Psoas muscle (tissue), 8 donors: ENCODE data around the gene LAMA3. TPM values are rescaled to one million over a fixed set of nuclear protein-coding genes. Genes with fewer than 3 reads are reported as not detected.

Experiments
- ATAC-seq, 4 donors: fragments of 200-7000 bp; cut with Tn5 transposase; one replicate each; pipeline ENCODE4 v1.9.1; 2020; ENCODE audit warnings: moderate library complexity in 3 of 4, mild to moderate bottlenecking in 2 of 4
- DNase-seq, 2 donors: peaks; one replicate each; pipeline ENCODE4 v3.0.0-alpha.2; 2020
- H3K27ac ChIP-seq: fragments of 200-600 bp; one replicate; pipeline ENCODE4 v1.8.0; 2022
- H3K27me3 ChIP-seq, 3 donors: fragments of 200-600 bp in 1 of 3; one replicate each; pipeline versions ENCODE4 v1.6.1 to v1.8.0; 2013 to 2022; ENCODE audit warnings: low read length in 2 of 3, mild to moderate bottlenecking in 2 of 3, moderate library complexity in 1 of 3; ENCODE audit not compliant: insufficient read depth in 3 of 3
- H3K36me3 ChIP-seq, 2 donors: fragments of 200-600 bp in 1 of 2; one replicate each; pipeline versions ENCODE4 v1.6.1 to v1.8.0; 2013 to 2022; ENCODE audit warnings: low read depth in 1 of 2, mild to moderate bottlenecking in 1 of 2, moderate library complexity in 1 of 2; ENCODE audit not compliant: insufficient read depth in 1 of 2
- H3K4me1 ChIP-seq: fragments of 200-600 bp; one replicate; pipeline ENCODE4 v1.8.0; 2022
- H3K4me3 ChIP-seq: fragments of 200-600 bp; one replicate; pipeline ENCODE4 v1.8.0; 2022; ENCODE audit warnings: mild to moderate bottlenecking
- H3K9me3 ChIP-seq: fragments of 200-600 bp; one replicate; pipeline ENCODE4 v1.8.0; 2022
- CTCF ChIP-seq: fragments of 200-600 bp; IDR thresholded peaks from one replicate; pipeline ENCODE4 v1.8.0; 2022; ENCODE audit warnings: antibody characterized with exemption
- WGBS, 3 donors: extraction: QIAGEN DNeasy Blood & Tissue Kit; methylation state at CpG; one replicate each; pipeline versions ENCODE4 v1.1.6 to v1.1.7; 2013; 5-methylcytosine and 5-hydroxymethylcytosine counted together
- intact Hi-C, 2 donors: fragments of 100-400 bp; cut with DNase I; formaldehyde crosslinking; loops; one replicate each; pipeline versions ENCODE4 v1.11.0 to v1.14.2; 2022
- polyA plus RNA-seq, 3 donors: library from polyadenylated mRNA; stranded (reverse); fragments of 200-250 nt; gene quantifications; one replicate each; pipeline ENCODE4 v1.2.3, GENCODE V29; 2013
- total RNA-seq, 4 donors: library from RNA; stranded (reverse); fragmentation: NEBNext Ultra II Directional in 2 of 4; extraction: Animal tissue kit (Norgen Biotek cat#: 25700) in 2 of 4; gene quantifications; one replicate each; pipeline versions ENCODE4 v1.2.1 to v1.2.4, GENCODE V29; 2021 to 2023
- donor health status: healthy with polysubstance abuse.
- donor health status: DM: no; HTN: no; CAD: no; lungs with moderate emphysema.
- donor health status: Bipolar disorder and iron deficiency.
- donor health status: healthy.
- donor health status: DM: yes; HTN: yes; CAD: no.
- donor health status: DM: no; HTN: no; CAD: no.
- donor health status: DM: no; HTN: no; CAD: no.
- donor health status: DM: yes; HTN: yes; CAD: no.

Gene LAMA3
- total and polyA plus RNA-seq, 7 donors: 0.49 to 4.2 (median 1.8) TPM

GRCh38 chr18:23765931-23766330, 76.7 kb downstream of the LAMA3 start:
- no peak for ATAC-seq
- Histone ChIP-seq H3K36me3 (no peaks in the 10 kb centered on the region), H3K9me3 (no peaks in the 10 kb centered on the region), H3K27me3 (no peaks in the 10 kb centered on the region), H3K4me1 (no peaks in the 10 kb centered on the region), H3K4me3 (no peak overlapping the region), H3K27ac (no peak overlapping the region)
- DNase-seq: no peak
- intact Hi-C loops: no loop called here
- TF ChIP-seq CTCF: no peak
- 88 to 98% (median 91%) methylated on average over 1 of the region's 1 CpG for WGBS, 3 donors

- no peak overlapping the region for H3K27ac ChIP-seq
- H3K4me3 ChIP-seq: no peak overlapping the region
- H3K36me3 ChIP-seq: no peaks in the 10 kb centered on the region
- WGBS, 3 donors: 41 to 69% (median 50%) methylated on average over 4 of the region's 4 CpGs
- intact Hi-C loops: no loop called here
- TF ChIP-seq CTCF: no peak
- no peaks in the 10 kb centered on the region for H3K9me3 ChIP-seq
- H3K27me3 ChIP-seq: no peaks in the 10 kb centered on the region
- ATAC-seq: no peak
- no peak for DNase-seq
- H3K4me1 ChIP-seq: no peaks in the 10 kb centered on the region
These were observed 83.2 kb downstream of the LAMA3 start for GRCh38 chr18:23772327-23773024.

GRCh38 chr18:23776306-23776705, 87.1 kb downstream of the LAMA3 start:
- ATAC-seq (no peak), DNase-seq (no peak)
- Histone ChIP-seq H3K9me3 (no peaks in the 10 kb centered on the region), H3K27ac (no peak overlapping the region), H3K4me1 (no peaks in the 10 kb centered on the region), H3K27me3 (no peaks in the 10 kb centered on the region), H3K36me3 (no peaks in the 10 kb centered on the region), H3K4me3 (no peak overlapping the region)
- no peak for TF ChIP-seq CTCF
- WGBS, 3 donors: 37 to 49% (median 41%) methylated on average over 3 of the region's 3 CpGs
- intact Hi-C loops: no loop called here

- H3K27me3 ChIP-seq: no peaks in the 10 kb centered on the region
- no peaks in the 10 kb centered on the region for H3K4me1 ChIP-seq
- no peaks in the 10 kb centered on the region for H3K9me3 ChIP-seq
- 95 to 100% (median 98%) methylated on average over 2 of the region's 2 CpGs for WGBS, 3 donors
- H3K4me3 ChIP-seq: no peak overlapping the region
- H3K36me3 ChIP-seq: no peaks in the 10 kb centered on the region
- no peak for TF ChIP-seq CTCF
- no peak overlapping the region for H3K27ac ChIP-seq
- ATAC-seq (no peak), DNase-seq (no peak)
- intact Hi-C loops: no loop called here
These were observed 89.6 kb downstream of the LAMA3 start for GRCh38 chr18:23778828-23779227.
